H1 (cell line): Measurements from ENCODE around the gene CST7. TPM values are rescaled to one million over a fixed set of nuclear protein-coding genes. Genes with fewer than 3 reads are reported as not detected.

Experiments
- GTF2F1 ChIP-seq: IDR thresholded peaks from 2 replicates; pipeline ENCODE4 v1.6.1; 2012; ENCODE audit warnings: low read depth, low read length, improper control_type of control experiment, borderline replicate concordance
- HDAC2 ChIP-seq, 2 experiments: fragments of 300-600 bp in 1 of 2; sonication (generic) in 1 of 2; IDR thresholded peaks; 2 replicates each; pipeline ENCODE4 v1.6.1; 2011 to 2012; ENCODE audit warnings: low read depth in 2 of 2, low read length in 2 of 2, mild to moderate bottlenecking in 2 of 2, moderate library complexity in 2 of 2, borderline replicate concordance in 1 of 2, inconsistent platforms in 1 of 2
- PHF8 ChIP-seq: fragments of 200-600 bp; sonication (generic); conservative IDR thresholded peaks from 2 replicates; pipeline ENCODE4 v1.7.1; 2012; ENCODE audit warnings: low read depth, mild to moderate bottlenecking, inconsistent platforms, low read length, moderate library complexity
- SP2 ChIP-seq: IDR thresholded peaks from 2 replicates; pipeline ENCODE4 v1.6.1; 2012; ENCODE audit warnings: mild to moderate bottlenecking, low read length, inconsistent platforms
- SUZ12 ChIP-seq: fragments of 200-600 bp; sonication (generic); IDR thresholded peaks from 2 replicates; pipeline ENCODE4 v1.6.1; 2012; ENCODE audit warnings: mild to moderate bottlenecking, inconsistent platforms, low read length, moderate library complexity, mixed read lengths
- TAF1 ChIP-seq: IDR thresholded peaks from 2 replicates; pipeline ENCODE4 v1.6.1; 2011; ENCODE audit warnings: mild to moderate bottlenecking, low read depth, low read length
- TAF7 ChIP-seq: optimal IDR thresholded peaks from 2 replicates; pipeline ENCODE3; 2011; ENCODE audit warnings: low read depth, mild to moderate bottlenecking, inconsistent platforms, low read length, moderate library complexity, borderline replicate concordance
- polyA plus RNA-seq, 7 experiments: library from polyadenylated mRNA; depleted of rRNA in 3 of 7; stranded (reverse) in 5 of 7; unstranded in 2 of 7; fragments of >200 nt in 5 of 7; fragments of 200-250 nt in 2 of 7; gene quantifications; 1 replicate in 5 of 7; 2 replicates in 1 of 7; 4 replicates in 1 of 7; pipeline versions ENCODE4 v1.2.1 to v1.2.3, GENCODE V29; 2011 to 2013; ENCODE audit warnings: missing spikeins in 2 of 7, mixed read lengths in 2 of 7
- total RNA-seq: library from RNA; stranded (reverse); fragmentation: NEBNext Ultra II Directional; extraction: Animal tissue kit (Norgen Biotek cat#: 25700); gene quantifications from 2 replicates; pipeline ENCODE4 v1.2.1, GENCODE V29; 2021
- TF ChIP-seq, protein P1 (sequence below): fragments of 300-600 bp; sonication (generic); IDR thresholded peaks from 2 replicates; pipeline ENCODE4 v1.7.1; 2012; ENCODE audit warnings: low read length, moderate library complexity, mild to moderate bottlenecking, inconsistent platforms; ENCODE audit not compliant: insufficient replicate concordance

Gene CST7
- total and polyA plus RNA-seq, 2 of the 8 experiments (the other 6 are each of a cell fraction or from before 2014, with no cell fraction given), result not detected

DNA sequence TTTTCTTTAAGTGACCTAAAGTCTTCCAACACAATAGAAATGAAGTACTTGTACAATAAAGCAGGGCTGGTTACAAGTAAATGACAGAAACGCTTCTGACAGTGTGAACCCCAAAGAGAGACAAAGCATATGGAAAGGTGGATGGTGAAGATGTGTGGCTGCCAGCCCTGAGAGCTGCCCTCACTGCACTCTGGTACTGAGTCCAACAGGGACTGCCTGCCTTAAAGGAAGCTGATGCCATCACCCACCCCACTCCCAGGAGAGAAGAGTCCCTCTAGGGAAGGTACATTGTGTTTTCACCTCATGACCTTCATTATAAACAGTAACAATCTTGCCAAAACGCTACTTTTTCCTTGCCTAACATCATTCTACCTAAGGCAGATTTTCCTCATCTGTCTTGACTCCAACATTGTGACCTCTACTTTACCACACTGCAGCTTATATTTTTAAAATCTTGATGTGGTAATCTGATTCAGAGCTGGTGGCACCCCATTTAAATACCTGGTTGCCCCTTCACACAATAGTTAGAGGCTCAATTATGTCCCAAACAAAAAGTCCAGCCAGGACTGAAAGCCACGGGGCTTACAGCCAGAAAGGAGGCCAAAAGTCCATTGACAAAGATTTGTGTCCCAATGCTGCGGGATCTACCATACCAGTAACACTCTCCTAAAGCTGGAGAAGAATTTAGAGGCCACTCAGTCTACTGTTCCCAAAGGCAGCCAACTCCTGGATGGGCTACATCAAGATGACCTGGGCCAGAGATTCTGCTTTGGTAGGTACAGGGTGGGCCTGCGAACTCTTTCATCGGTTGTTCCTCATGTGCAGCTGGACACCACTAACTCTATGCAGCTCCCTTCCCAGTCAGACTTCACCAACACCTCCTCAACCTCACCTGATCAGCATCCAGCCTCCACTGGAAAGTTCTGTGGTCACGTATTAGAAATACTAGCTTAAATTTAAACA is 39.1 kb downstream of the CST7 start (continued):
- TF ChIP-seq SUZ12, result no peak
- TF ChIP-seq TAF7, result no peak
- TF ChIP-seq PHF8, result no peak
- no peak for TF ChIP-seq GTF2F1
- TF ChIP-seq, protein P1, sequence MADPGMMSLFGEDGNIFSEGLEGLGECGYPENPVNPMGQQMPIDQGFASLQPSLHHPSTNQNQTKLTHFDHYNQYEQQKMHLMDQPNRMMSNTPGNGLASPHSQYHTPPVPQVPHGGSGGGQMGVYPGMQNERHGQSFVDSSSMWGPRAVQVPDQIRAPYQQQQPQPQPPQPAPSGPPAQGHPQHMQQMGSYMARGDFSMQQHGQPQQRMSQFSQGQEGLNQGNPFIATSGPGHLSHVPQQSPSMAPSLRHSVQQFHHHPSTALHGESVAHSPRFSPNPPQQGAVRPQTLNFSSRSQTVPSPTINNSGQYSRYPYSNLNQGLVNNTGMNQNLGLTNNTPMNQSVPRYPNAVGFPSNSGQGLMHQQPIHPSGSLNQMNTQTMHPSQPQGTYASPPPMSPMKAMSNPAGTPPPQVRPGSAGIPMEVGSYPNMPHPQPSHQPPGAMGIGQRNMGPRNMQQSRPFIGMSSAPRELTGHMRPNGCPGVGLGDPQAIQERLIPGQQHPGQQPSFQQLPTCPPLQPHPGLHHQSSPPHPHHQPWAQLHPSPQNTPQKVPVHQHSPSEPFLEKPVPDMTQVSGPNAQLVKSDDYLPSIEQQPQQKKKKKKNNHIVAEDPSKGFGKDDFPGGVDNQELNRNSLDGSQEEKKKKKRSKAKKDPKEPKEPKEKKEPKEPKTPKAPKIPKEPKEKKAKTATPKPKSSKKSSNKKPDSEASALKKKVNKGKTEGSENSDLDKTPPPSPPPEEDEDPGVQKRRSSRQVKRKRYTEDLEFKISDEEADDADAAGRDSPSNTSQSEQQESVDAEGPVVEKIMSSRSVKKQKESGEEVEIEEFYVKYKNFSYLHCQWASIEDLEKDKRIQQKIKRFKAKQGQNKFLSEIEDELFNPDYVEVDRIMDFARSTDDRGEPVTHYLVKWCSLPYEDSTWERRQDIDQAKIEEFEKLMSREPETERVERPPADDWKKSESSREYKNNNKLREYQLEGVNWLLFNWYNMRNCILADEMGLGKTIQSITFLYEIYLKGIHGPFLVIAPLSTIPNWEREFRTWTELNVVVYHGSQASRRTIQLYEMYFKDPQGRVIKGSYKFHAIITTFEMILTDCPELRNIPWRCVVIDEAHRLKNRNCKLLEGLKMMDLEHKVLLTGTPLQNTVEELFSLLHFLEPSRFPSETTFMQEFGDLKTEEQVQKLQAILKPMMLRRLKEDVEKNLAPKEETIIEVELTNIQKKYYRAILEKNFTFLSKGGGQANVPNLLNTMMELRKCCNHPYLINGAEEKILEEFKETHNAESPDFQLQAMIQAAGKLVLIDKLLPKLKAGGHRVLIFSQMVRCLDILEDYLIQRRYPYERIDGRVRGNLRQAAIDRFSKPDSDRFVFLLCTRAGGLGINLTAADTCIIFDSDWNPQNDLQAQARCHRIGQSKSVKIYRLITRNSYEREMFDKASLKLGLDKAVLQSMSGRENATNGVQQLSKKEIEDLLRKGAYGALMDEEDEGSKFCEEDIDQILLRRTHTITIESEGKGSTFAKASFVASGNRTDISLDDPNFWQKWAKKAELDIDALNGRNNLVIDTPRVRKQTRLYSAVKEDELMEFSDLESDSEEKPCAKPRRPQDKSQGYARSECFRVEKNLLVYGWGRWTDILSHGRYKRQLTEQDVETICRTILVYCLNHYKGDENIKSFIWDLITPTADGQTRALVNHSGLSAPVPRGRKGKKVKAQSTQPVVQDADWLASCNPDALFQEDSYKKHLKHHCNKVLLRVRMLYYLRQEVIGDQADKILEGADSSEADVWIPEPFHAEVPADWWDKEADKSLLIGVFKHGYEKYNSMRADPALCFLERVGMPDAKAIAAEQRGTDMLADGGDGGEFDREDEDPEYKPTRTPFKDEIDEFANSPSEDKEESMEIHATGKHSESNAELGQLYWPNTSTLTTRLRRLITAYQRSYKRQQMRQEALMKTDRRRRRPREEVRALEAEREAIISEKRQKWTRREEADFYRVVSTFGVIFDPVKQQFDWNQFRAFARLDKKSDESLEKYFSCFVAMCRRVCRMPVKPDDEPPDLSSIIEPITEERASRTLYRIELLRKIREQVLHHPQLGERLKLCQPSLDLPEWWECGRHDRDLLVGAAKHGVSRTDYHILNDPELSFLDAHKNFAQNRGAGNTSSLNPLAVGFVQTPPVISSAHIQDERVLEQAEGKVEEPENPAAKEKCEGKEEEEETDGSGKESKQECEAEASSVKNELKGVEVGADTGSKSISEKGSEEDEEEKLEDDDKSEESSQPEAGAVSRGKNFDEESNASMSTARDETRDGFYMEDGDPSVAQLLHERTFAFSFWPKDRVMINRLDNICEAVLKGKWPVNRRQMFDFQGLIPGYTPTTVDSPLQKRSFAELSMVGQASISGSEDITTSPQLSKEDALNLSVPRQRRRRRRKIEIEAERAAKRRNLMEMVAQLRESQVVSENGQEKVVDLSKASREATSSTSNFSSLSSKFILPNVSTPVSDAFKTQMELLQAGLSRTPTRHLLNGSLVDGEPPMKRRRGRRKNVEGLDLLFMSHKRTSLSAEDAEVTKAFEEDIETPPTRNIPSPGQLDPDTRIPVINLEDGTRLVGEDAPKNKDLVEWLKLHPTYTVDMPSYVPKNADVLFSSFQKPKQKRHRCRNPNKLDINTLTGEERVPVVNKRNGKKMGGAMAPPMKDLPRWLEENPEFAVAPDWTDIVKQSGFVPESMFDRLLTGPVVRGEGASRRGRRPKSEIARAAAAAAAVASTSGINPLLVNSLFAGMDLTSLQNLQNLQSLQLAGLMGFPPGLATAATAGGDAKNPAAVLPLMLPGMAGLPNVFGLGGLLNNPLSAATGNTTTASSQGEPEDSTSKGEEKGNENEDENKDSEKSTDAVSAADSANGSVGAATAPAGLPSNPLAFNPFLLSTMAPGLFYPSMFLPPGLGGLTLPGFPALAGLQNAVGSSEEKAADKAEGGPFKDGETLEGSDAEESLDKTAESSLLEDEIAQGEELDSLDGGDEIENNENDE, result no peak
- TF ChIP-seq HDAC2 (IDR thresholded peaks at IDR 0.05; ENCODE audit: borderline replicate concordance in 1 of 2, low read depth in 2 of 2, low read length in 2 of 2), result no peak
- TF ChIP-seq SP2, result no peak
- no peak for TF ChIP-seq TAF1
